K562 (cell line): ENCODE measurements around the gene PLEKHA7. TPM values are rescaled to one million over a fixed set of nuclear protein-coding genes. Genes with fewer than 3 reads are reported as not detected.

ENCODE experiments used
- ATAC-seq: fragments of 200-7000 bp; cut with Tn5 transposase; 3 replicates; pipeline ENCODE4 v1.9.1; 2020; ENCODE audit warnings: moderate library complexity
- BruUV-seq: library from RNA; stranded (reverse); fragments of 400-500 nt; replicated peaks from 2 replicates; lab custom pipeline; 2021; lab: Mats Ljungman, UMichigan
- CTCF ChIA-PET: fragments of 300-600 bp; formaldehyde crosslinking; extraction: SDS; loops from one replicate; lab custom pipeline; 2021; ENCODE audit warnings: low intra/inter-chr PET ratio; lab: Yijun Ruan, JAX
- POLR2A ChIA-PET: fragments of 300-600, 350-650 bp; sonication (Branson Sonifier 250); formaldehyde crosslinking; extraction: SDS; loops from one replicate; lab custom pipeline; 2021; ENCODE audit warnings: antibody characterized with exemption, inconsistent platforms; lab: Yijun Ruan, JAX
- DNase-seq, 4 experiments: peaks; one replicate each; pipeline versions ENCODE4 v3.0.0 to v3.0.0-alpha.2; 2011 to 2018; ENCODE audit warnings: low spot score in 3 of 4, mixed read lengths in 3 of 4; ENCODE audit errors: extremely low read depth in 1 of 4
- FAIRE-seq: peaks from 2 replicates; lab custom pipeline; 2011; peaks lifted over from hg19 to GRCh38; lab: Jason Lieb, UNC
- H2AFZ ChIP-seq: 2 replicates; pipeline ENCODE4 v1.6.0; 2011; ENCODE audit warnings: low read depth, low read length, control low read depth, inconsistent platforms
- H3K27ac ChIP-seq: fragments of 200-600 bp; 3 replicates; pipeline ENCODE4 v1.8.0; 2011; ENCODE audit warnings: low read depth, mild to moderate bottlenecking, control low read depth, inconsistent platforms, low read length, moderate library complexity, mixed read lengths; ENCODE audit errors: extremely low read depth
- H3K27me3 ChIP-seq, 2 experiments: fragments of 300-600 bp in 1 of 2; 2 replicates in 1 of 2; 3 replicates in 1 of 2; pipeline versions ENCODE4 v1.6.0 to v1.8.0; 2011; ENCODE audit warnings: inconsistent platforms in 2 of 2, low read length in 2 of 2, mild to moderate bottlenecking in 1 of 2, mixed read lengths in 1 of 2, moderate library complexity in 1 of 2; ENCODE audit not compliant: control insufficient read depth in 2 of 2, insufficient read depth in 2 of 2
- H3K36me3 ChIP-seq: fragments of 300-600 bp; 3 replicates; pipeline ENCODE4 v1.8.0; 2011; ENCODE audit warnings: mild to moderate bottlenecking, low read length, inconsistent platforms; ENCODE audit not compliant: control insufficient read depth, insufficient read depth
- H3K4me1 ChIP-seq, 2 experiments: fragments of 200-600 bp in 1 of 2; replicated peaks in 1 of 2; 2 replicates in 1 of 2; 3 replicates in 1 of 2; pipeline versions ENCODE4 v1.5.1 to v1.8.0; 2011; ENCODE audit warnings: inconsistent platforms in 2 of 2, low read length in 2 of 2, mild to moderate bottlenecking in 1 of 2, mixed read lengths in 1 of 2, moderate library complexity in 1 of 2; ENCODE audit not compliant: control insufficient read depth in 2 of 2, insufficient read depth in 2 of 2
- H3K4me2 ChIP-seq: 2 replicates; pipeline ENCODE4 v1.6.1; 2011; ENCODE audit warnings: low read length, control low read depth, inconsistent platforms, mixed read lengths; ENCODE audit not compliant: insufficient read depth
- H3K4me3 ChIP-seq: fragments of 200-600 bp; sonication (generic), shearing (Covaris generic); 2 replicates; pipeline ENCODE4 v1.5.1; 2016; ENCODE audit warnings: control low read depth, inconsistent platforms
- H3K79me2 ChIP-seq: fragments of 200-600 bp; 3 replicates; pipeline ENCODE4 v1.8.0; 2011; ENCODE audit warnings: low read length, inconsistent platforms; ENCODE audit not compliant: control insufficient read depth, insufficient read depth
- H3K9ac ChIP-seq, 2 experiments: 2 replicates each; pipeline versions ENCODE4 v1.6.0 to v1.6.1; 2011; ENCODE audit warnings: low read depth in 2 of 2, low read length in 2 of 2, control low read depth in 1 of 2, inconsistent platforms in 1 of 2, mild to moderate bottlenecking in 1 of 2, mixed read lengths in 1 of 2; ENCODE audit not compliant: insufficient read depth in 1 of 2
- H3K9me1 ChIP-seq: one replicate; pipeline ENCODE4 v1.6.0; 2011; ENCODE audit warnings: inconsistent platforms, mild to moderate bottlenecking, low read length, moderate library complexity; ENCODE audit not compliant: control insufficient read depth, insufficient read depth
- H3K9me3 ChIP-seq: replicated peaks from 2 replicates; pipeline ENCODE4 v1.5.1; 2011; ENCODE audit warnings: low read depth, low read length, inconsistent platforms; ENCODE audit not compliant: control insufficient read depth, insufficient read depth
- H4K20me1 ChIP-seq: replicated peaks from 2 replicates; pipeline ENCODE4 v1.6.1; 2011; ENCODE audit warnings: low read length, inconsistent platforms, mixed read lengths; ENCODE audit not compliant: control insufficient read depth, insufficient read depth
- HMGN3 ChIP-seq: IDR thresholded peaks from 2 replicates; pipeline ENCODE4 v1.6.1; 2011; ENCODE audit warnings: borderline replicate concordance, low read depth, mild to moderate bottlenecking, mixed read lengths, low read length; ENCODE audit not compliant: insufficient read length; ENCODE audit errors: extremely low read depth
- MXD1 ChIP-seq: fragments of 250-450 bp; sonication (Bioruptor Pico); IDR thresholded peaks from 2 replicates; pipeline ENCODE4 v1.8.0; 2021; ENCODE audit warnings: borderline replicate concordance, mild to moderate bottlenecking, moderate library complexity; ENCODE audit not compliant: poor library complexity, severe bottlenecking
- NFE2 ChIP-seq: IDR thresholded peaks from 2 replicates; pipeline ENCODE4 v1.6.1; 2014; ENCODE audit warnings: antibody characterized with exemption, low read depth
- NFRKB ChIP-seq: fragments of 450-650 bp; IDR thresholded peaks from 2 replicates; pipeline ENCODE4 v1.6.1; 2016; ENCODE audit warnings: low read depth
- NFYB ChIP-seq: IDR thresholded peaks from 2 replicates; pipeline ENCODE4 v1.6.1; 2011; ENCODE audit warnings: mild to moderate bottlenecking, moderate library complexity; ENCODE audit not compliant: insufficient read length; ENCODE audit errors: extremely low read depth
- RBM17 ChIP-seq: fragments of 200-400 bp; formaldehyde crosslinking; IDR thresholded peaks from 2 replicates; pipeline ENCODE4 v1.6.1; 2017; ENCODE audit warnings: low read depth, mild to moderate bottlenecking, low read length, borderline replicate concordance
- SMAD4 ChIP-seq: fragments of 250-450 bp; sonication (Bioruptor Pico); conservative IDR thresholded peaks from 2 replicates; pipeline ENCODE4 v1.8.0; 2021; ENCODE audit warnings: inconsistent platforms, mild to moderate bottlenecking, moderate library complexity
- SMARCA5 ChIP-seq: fragments of 450-650 bp; IDR thresholded peaks from 2 replicates; pipeline ENCODE4 v1.6.1; 2016
- SREBF1 ChIP-seq: fragments of 150-350 bp; IDR thresholded peaks from 2 replicates; pipeline ENCODE4 v1.6.1; 2014; ENCODE audit warnings: antibody characterized with exemption, low read depth, low read length, borderline replicate concordance
- TCF7L2 ChIP-seq: fragments of 150-350 bp; IDR thresholded peaks from 2 replicates; pipeline ENCODE4 v1.6.1; 2016; ENCODE audit warnings: low read depth, mild to moderate bottlenecking, low read length, moderate library complexity
- ZNF165 ChIP-seq: fragments of 250-450 bp; sonication (Bioruptor Pico); IDR thresholded peaks from 2 replicates; pipeline ENCODE4 v1.4.0; 2020; ENCODE audit warnings: borderline replicate concordance
- ZNF507 ChIP-seq: conservative IDR thresholded peaks from 2 replicates; pipeline ENCODE4 v1.6.1; 2017; ENCODE audit warnings: missing genetic modification characterization, missing compliant biosample characterization
- ZNF592 ChIP-seq: fragments of 450-650 bp; IDR thresholded peaks from 2 replicates; pipeline ENCODE4 v1.6.1; 2017; ENCODE audit warnings: antibody characterized with exemption, mild to moderate bottlenecking
- WGBS: fragments of 100-300 bp; shearing (Covaris generic); methylation state at CpG from one replicate; pipeline ENCODE4 v1.1.6; 2016; ENCODE audit warnings: low coverage, mixed read lengths; ENCODE audit not compliant: insufficient coverage; ENCODE audit errors: missing lambda C conversion rate; 5-methylcytosine and 5-hydroxymethylcytosine counted together
- in situ Hi-C: fragments of 300-500 bp; cut with MboI; formaldehyde crosslinking; loops from 4 replicates; pipeline ENCODE4 v1.15.0; 2018; ENCODE audit warnings: inconsistent platforms, mixed read lengths
- intact Hi-C: fragments of 100-400 bp; cut with micrococcal nuclease; formaldehyde crosslinking; loops from 2 replicates; pipeline ENCODE4 v1.14.2; 2022
- polyA plus RNA-seq, 8 experiments: library from polyadenylated mRNA; depleted of rRNA in 4 of 8; stranded (reverse) in 5 of 8; unstranded in 3 of 8; fragments of >200 nt; fragmentation: Nextera tagmentation in 2 of 8; fragmentation: Illumina TruSeq in 1 of 8; extraction: Ambion mirVana in 2 of 8; extraction: Trizol in 1 of 8; gene quantifications; 2 replicates each; pipeline versions ENCODE4 v1.2.1 to v1.2.3, GENCODE V29; 2011 to 2014; ENCODE audit warnings: inconsistent platforms in 1 of 8, missing spikeins in 1 of 8
- total RNA-seq, 7 experiments: library from RNA; depleted of rRNA in 6 of 7; stranded (reverse); fragments of >200 nt in 6 of 7; fragmentation: Illumina TruSeq in 2 of 7; extraction: Trizol in 2 of 7; gene quantifications; 2 replicates each; pipeline versions ENCODE4 v1.2.1 to v1.2.3, GENCODE V29; 2011 to 2021; ENCODE audit warnings: low replicate concordance in 1 of 7
- TF ChIP-seq, protein P1 (sequence below): fragments of 450-650 bp; formaldehyde crosslinking; IDR thresholded peaks from 2 replicates; pipeline ENCODE4 v1.4.0; 2020; ENCODE audit warnings: mild to moderate bottlenecking, moderate library complexity
- TF ChIP-seq, protein P2 (sequence below): fragments of 200-800 bp; sonication (Bioruptor generic); IDR thresholded peaks from 2 replicates; pipeline ENCODE4 v1.6.1; 2017; ENCODE audit warnings: missing genetic modification characterization, missing compliant biosample characterization

PLEKHA7 gene
- total and polyA plus RNA-seq, 9 of the 15 experiments (the other 6 are each of a cell fraction or from before 2014, with no cell fraction given) = 0.06 to 0.77 (median 0.20) TPM; not detected in 1

DNA sequence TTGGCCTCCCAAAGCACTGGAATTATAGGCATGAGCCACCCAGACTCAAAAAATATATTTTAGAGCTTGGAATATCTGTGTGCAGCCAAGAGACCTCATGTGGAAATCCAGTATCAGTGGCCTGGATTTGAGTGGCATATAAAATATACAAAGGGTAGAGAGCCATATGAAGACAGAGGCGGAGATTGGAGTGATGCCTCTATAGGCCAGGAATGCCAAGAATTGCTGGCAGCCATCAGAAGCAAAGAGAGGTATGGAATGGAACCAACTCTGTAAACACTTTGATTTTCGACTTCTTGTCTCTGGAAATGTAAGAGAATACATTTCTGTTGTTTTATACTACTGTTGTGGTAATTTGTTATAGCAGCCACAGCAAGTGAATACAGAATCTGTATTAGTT is 123.0 kb downstream of the PLEKHA7 start:
- no peak for ATAC-seq
- no peaks in the 10 kb centered on the region for H3K36me3 ChIP-seq
- H3K4me2 ChIP-seq = no peak overlapping the region
- no peak overlapping the region for H2AFZ ChIP-seq
- no peak for DNase-seq
- BruUV-seq = no TSS peak
- TF ChIP-seq NFE2 = no peak
- TF ChIP-seq, protein P1, sequence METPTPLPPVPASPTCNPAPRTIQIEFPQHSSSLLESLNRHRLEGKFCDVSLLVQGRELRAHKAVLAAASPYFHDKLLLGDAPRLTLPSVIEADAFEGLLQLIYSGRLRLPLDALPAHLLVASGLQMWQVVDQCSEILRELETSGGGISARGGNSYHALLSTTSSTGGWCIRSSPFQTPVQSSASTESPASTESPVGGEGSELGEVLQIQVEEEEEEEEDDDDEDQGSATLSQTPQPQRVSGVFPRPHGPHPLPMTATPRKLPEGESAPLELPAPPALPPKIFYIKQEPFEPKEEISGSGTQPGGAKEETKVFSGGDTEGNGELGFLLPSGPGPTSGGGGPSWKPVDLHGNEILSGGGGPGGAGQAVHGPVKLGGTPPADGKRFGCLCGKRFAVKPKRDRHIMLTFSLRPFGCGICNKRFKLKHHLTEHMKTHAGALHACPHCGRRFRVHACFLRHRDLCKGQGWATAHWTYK (CRISPR knock-in tag) = no peak
- no peak for TF ChIP-seq SMARCA5
- TF ChIP-seq, protein P2, sequence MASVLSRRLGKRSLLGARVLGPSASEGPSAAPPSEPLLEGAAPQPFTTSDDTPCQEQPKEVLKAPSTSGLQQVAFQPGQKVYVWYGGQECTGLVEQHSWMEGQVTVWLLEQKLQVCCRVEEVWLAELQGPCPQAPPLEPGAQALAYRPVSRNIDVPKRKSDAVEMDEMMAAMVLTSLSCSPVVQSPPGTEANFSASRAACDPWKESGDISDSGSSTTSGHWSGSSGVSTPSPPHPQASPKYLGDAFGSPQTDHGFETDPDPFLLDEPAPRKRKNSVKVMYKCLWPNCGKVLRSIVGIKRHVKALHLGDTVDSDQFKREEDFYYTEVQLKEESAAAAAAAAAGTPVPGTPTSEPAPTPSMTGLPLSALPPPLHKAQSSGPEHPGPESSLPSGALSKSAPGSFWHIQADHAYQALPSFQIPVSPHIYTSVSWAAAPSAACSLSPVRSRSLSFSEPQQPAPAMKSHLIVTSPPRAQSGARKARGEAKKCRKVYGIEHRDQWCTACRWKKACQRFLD (CRISPR knock-in tag) = no peak
- no peak for TF ChIP-seq TCF7L2
- TF ChIP-seq RBM17 = no peak
- no peak for TF ChIP-seq MXD1 (CRISPR knock-in tag)
- no peak for TF ChIP-seq SREBF1
- no peak for TF ChIP-seq NFYB
- no peak for TF ChIP-seq HMGN3
- no peak for TF ChIP-seq SMAD4 (CRISPR knock-in tag)
- TF ChIP-seq NFRKB = no peak
- TF ChIP-seq ZNF165 = no peak
- TF ChIP-seq ZNF592 = no peak
- TF ChIP-seq ZNF507 (tag) = no peak
- in situ Hi-C loops (no loop called here), intact Hi-C loops (no loop called here)
- POLR2A ChIA-PET = interaction anchor here (1.3 kb wide), 1 partner anchor 11 kb away, joined by 4 read pairs; no protein-coding TSS in a partner anchor
- peaks cover 4 to 13% of the 10 kb centered on the region in 2 experiments; a peak in 4 of 5 replicates for H3K27me3 ChIP-seq
- CTCF ChIA-PET = no interaction called here
- no peak overlapping the region for H3K9ac ChIP-seq
- H4K20me1 ChIP-seq = no peaks in the 10 kb centered on the region
- no peaks in the 10 kb centered on the region for H3K9me3 ChIP-seq
- 0% methylated on average over 2 of the region's 2 CpGs for WGBS
- H3K4me1 ChIP-seq = no peaks in the 10 kb centered on the region
- H3K27ac ChIP-seq = no peak overlapping the region
- no peaks in the 10 kb centered on the region for H3K9me1 ChIP-seq
- no peak for FAIRE-seq
- H3K79me2 ChIP-seq = no peaks in the 10 kb centered on the region
- no peak overlapping the region for H3K4me3 ChIP-seq
